HK-2 (cell line): Measurements from ENCODE around the gene VSTM2L.

Experiments
- DNase-seq: peaks from one replicate; pipeline ENCODE4 v3.0.0-alpha.2; 2018; ENCODE audit not compliant: unreplicated experiment

Gene VSTM2L

DNA sequence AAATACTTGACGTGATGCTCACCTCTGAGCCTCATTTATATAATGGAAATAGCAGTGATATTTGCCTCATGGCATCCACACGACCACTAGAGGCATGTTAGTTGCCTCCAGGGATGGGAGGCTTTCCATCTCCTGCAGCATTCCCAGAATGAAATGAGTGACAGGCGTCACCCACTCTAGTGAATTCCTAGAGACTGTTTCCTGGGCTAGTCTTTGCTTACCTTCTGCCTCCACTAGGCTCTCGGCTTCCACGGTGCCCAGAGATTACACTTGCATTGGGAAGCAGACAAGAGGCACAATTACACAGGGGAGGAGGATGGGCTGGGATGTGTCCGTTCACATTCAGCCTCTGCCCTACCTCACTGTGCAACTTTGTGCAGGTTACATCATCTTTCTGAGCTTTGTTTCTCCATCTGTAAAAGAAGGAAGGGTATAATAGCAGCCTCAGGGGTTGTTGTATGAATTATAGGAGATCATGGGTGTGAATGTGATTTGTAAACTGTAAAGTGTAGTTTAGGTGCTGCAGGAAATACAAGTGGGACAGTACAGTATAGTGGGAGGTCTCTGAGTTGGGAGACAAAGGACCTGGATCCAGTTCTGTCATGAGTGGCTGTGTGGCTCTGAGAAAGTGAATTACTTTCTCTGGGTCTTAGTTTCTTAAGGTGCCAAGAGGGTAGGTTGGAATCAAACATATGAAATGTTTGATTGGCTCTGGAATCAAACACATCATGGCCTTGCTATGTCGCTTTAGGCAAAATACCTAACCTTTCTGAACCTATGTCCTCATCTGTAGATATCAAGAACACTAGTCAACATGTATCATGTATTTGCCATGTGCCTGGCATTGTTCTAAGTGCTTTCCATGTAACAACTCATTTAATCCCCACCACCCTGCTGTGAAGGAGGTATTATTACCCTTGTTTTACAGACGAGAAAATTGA, 3.6 kb upstream of the VSTM2L start:
- DNase-seq: no peak

DNA sequence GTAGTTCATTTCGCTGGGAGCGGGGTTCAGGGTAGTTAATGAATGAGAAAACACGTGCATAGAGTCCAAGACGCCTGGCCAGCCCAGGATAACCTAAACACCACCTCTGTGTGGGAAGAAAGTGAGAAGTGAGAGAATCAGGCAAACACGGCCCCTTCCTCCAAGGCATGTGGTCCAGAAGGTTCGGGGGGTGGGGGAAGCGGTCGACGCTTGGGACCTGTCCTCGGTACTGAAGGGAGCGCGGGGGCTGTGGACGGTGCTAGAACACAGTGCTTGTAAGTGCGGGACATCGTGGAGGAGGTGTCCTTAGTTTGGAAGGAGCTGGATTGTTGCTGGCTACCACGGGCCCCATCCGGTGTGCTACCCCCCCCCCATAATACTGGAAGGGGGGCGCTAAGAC, 1.7 kb upstream of the VSTM2L start:
- no peak for DNase-seq

DNA sequence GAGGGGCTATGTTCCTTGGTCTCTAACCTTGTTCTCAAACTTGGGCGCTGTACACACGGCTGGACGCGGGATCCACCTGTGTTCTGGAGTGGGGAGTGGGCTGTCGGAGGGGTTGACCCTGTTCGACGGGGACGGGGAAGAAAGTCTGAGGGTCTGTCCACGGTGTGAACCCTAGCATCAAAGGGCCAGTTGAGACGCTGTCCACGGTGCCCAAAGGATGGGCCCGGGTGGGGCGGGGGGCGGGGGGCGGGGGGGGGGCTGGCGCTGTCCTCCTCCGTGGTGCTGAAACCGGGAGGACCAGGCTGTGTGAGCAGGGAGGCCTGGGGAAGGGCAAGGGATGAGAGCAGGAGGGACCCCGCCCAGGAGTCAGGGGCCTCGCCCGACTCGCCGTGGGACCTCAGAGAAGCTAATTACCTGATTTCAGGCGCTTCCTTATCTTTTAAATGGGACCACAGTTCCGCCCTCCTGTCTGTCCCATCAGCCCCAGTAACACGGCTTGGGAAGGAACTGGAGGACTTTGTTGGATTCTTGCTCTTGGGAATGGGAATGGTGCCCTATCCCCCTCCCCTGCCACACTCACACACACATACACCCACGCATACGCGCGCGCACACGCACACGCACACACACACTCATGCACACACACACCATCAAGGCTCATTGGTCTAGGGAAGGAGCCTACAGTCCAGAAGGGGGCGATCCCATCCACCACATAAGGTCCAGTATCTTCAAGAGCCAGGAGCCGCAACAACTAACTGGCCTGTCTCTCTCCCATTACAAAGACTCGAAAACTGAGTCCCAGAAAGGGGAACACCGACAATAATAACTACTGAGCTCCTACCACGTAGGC, 1.0 kb upstream of the VSTM2L start:
- DNase-seq: peak; percentile 35

DNA sequence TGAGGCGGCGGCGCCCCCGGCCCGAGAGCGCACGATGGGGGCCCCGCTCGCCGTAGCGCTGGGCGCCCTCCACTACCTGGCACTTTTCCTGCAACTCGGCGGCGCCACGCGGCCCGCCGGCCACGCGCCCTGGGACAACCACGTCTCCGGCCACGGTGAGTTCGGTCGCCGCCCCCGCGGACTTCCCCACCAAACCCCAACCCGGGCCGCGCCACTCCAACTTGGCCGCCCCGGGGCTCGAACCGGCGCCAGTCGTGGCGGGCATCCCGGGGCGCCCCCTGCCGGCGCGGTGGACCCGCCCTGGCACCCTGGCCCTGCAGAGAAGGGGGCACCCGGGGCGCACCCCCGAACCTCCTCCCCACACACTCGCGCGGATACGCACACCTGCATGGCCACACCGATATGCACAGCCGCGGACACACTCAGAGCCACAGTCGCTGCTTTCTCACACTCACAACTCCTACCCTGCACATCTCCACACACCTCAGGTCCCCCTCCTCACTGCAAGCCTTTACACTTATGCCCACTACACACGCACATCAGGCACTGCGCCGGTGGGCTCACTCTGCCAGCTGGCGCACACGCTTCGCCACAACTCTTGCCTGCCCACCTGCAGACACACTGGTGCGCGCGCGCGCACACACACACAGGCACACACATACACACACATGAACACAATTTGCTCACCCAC, 535 bp downstream of the VSTM2L start:
- no peak for DNase-seq

DNA sequence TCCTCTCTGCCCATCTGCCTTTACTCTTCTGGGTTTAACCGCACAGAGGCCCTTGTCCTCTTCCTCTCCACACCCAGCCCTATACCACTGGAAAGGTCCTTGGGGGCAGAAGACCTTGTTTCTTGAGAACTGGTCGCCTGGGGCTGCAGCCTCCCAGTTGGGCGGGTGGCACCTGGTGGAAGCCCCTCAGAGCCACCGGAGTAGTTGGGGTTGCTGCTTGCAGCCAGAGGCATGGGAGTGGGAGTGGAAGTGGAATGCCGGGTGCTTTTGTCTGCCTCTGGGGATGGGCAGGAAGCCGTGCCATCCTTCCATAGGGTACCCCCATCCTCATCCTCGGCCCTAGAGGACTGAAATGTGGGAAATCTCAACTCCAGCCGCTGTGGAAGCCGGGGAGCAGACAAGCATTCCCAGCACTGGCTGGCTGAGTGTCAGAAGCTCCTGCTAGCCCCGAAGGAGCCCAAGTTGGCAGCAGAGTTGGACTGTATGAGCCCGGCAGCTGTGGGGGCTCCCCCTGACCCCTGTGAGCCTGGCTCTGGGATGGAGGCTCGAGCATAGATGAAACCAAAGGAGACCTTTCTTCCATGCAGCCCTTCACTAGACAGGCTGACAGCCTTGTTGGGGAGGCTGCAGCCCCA, 1.2 kb downstream of the VSTM2L start:
- DNase-seq: no peak

DNA sequence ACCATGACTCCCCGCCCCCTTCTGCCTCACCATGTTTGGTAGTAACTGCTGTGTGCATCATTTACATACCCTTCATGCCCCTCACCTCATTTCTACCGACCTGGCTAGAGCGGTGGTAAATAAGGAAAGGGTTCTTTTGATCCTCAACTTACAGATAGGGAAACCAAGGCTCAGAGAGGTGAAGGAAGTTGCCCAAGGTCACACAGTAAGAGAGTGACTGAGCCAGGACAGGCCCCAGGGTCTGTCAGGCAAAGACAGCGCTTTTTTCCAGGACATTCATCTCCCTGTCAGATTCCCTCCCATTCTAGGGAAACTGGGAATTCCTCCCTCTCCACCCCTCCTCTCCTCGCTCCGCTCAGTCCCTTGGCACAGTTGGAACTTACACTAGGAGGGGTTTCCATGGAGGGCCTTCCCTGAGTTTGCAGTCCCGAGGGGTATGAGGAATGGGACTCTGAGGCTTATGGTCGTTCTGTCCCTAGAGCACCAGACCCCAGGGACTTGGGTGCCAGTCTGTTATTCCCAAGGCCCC, 2.0 kb downstream of the VSTM2L start:
- no peak for DNase-seq

DNA sequence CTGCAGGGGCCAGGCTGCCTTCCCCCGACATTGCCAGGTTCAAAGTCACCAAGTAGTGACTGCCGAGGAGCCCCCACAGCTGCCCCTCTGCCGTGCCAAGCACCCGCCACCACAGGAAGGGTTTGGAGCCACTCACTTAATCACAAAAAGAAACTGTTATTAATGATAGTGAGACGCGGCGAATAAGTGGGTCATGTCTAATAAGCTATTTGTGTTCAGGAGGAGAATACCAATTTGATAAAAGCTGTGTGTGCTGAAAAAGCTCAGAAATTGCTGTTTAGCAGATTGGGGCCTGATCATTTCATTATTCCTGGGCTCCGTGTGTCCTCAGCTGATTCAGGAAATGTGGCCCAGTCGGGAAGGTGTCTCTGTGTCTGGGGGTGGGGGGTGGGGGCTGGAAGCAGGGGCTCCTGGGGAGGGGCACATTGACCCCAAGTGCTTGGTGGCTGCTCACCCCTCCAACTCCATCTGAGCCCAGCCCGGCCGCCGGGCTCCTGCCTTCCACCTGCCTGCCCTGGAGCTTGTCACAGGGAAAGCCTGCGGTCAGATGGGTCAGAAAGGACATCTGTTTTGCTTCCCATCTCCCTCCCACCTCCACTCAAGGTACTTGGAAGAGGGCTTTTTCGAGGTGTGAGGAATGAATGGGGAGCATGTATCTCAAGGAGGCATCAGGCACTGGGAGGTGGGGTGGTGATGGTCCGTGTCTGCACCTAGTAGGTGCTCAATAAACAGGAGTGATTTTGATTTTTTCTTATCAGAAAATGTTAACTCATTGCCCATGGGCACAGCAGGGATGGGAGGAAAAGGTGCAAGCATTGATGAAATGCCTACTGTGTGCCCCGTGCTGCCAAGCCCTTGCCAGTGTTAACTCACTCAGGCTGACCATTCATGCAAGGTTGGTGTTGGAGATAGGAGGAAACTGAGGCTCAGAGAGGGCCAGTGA, 3.0 kb downstream of the VSTM2L start:
- DNase-seq: no peak

DNA sequence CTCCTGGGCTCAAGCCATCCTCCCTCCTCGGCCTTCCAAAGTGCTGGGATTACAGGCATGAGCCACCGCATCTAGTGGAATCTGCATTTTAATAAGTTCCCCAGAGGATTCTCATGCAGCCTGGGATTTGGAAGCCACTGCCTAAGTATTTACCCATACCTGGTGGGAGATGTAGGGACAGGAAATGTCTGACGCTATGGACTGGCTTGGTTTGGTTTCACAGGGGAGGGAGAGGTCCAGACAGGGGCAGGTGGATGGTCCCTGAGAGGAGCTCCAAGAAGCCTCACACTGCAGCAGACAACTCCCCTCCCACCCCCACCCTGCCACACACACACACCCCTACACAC, 4.4 kb downstream of the VSTM2L start:
- no peak for DNase-seq

DNA sequence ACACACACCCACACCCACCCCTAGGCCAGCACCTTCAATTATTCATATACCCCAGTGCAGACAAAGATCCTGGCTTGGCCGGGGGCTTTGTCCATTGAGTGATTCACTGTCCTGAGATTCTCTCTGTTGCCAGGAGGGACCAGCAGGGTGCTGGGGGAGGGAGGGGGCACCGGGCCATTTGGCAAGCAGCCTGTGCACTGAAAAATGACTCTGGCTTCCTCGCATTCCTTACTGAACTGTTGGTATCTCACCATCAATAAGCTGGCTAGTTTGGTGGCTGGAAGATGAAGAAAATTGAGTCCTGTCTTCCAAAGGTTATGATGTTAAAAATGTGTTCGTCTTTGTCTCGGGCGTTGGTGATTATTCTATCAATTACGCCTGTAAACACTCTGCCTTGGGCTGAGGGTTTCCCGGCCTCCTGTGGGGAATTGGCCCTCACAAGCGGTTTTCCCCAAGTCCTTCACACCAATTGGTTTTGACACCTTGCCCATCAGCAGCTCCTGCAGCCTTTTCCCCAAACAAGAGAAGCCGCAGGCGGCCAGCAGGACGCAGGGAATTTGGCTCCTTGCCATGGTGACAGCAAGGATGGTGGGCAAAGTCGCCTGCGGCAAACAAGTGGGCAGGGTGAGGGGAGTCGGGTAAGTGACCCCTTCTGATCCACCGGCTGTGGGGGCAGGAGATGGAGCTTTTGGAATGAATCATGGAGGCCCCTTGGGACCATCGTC, 4.9 kb downstream of the VSTM2L start:
- peak; percentile 75 for DNase-seq

DNA sequence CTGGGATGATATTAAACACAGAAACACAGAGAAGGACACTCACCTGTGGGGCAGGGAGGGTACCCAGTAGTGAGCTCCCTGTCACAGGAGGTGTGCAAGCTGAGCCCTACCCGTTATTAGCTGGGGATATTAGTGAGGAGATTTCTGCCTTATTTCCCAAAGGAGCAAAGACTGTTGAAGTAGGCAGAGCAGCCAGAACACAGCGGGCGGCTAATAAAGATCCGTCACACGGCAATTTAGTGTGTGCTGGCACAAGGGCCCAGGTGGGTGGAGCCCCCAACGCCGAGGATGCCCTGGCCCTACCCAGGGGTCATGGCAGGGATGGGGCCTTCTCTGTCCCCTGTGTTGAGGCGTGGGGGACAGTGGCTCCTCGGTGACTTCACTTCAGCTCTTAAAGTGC, 8.3 kb downstream of the VSTM2L start:
- DNase-seq: no peak

DNA sequence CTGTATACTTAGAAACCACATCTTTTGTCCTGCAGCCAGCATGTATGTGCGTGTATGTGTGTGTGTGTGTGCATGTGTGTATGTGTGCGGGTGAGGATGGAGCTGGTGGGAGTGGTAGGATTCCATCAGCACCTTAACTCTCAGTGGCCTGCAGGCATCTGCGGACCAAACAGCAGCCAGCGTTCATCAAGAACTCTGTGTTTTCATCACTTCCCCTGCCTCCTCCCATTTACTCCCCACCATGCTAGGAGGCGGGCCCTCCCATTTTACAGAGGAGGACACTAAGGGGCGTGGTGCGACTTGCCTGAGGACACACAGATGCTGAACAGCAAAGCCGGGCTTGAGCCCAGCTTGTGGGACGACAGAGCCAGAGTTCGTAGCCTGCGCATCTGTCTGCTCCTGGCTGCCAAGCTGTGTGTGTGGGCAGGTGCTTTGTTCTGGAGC, 8.9 kb downstream of the VSTM2L start:
- no peak for DNase-seq

DNA sequence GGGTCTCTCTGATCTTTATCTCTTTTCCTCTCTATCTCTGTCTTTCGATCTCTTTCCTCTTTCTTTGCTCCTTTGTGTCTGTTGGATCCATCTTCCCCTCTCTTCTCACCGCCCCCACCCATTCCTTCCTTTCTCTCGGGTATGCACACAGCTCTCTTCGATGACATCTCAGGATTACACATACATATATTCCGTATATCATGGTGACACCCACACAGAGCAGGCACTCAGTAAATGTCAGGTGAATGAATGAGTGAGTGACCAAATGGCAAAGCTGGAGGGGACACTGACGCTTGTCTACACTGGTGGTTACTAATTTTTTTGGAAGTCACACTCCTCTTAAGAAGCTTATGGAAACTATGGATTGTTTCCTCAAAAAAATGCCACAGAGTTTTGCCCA, 9.9 kb downstream of the VSTM2L start:
- DNase-seq: no peak

DNA sequence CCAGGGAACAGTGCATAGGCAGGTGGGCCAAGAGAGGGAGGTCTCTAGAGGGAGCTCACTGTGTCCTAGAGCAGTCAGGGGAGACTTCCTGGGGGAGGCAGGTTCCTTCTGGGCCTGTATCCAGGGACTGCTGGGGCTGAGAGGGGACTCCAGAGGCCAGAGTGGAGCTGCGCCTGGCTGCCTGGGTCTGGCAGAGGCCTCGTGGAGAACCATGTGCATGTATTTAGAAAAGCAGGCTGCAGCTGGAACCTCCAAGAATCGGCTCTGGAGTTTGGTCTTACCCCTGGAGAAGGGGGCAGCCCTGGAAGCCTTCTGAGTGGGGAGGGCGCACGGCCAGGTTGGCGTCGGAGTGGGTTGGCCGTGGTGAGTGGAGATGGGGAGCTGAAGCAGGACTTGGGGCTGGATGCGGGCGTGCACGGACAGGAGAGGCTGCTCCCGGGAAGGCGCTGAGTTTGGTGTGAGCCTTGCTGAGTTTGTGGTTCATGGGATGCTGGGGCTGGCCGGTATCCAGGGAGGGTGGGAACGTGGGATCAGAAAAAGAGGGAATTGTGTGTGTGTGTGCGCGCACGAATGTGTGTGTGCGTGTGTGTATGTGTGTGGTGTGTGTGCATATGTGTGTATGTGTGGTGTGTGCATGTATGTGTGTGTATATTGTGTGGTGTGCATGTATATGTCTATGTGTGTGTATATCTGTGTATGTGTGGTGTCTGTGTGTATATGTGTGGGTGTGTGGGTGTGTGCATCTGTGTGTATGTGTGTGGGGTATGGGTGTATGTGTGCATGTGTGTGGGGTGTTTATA, 10.8 kb downstream of the VSTM2L start:
- no peak for DNase-seq

DNA sequence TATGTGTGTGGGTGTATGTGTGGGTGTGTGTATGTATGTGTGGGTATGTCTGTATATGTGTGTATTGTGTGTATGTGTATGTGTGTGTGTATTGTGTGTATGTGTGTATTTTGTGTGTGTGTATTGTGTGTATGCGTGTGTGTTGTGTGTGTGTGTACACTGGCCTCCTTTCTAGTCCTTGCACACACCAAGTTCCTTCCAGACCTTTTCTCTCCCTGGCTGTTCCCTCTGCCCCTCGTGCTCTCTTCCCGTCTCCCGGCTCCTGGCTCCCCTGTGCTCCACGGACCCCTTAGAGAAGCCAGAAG, 11.4 kb downstream of the VSTM2L start:
- no peak for DNase-seq

DNA sequence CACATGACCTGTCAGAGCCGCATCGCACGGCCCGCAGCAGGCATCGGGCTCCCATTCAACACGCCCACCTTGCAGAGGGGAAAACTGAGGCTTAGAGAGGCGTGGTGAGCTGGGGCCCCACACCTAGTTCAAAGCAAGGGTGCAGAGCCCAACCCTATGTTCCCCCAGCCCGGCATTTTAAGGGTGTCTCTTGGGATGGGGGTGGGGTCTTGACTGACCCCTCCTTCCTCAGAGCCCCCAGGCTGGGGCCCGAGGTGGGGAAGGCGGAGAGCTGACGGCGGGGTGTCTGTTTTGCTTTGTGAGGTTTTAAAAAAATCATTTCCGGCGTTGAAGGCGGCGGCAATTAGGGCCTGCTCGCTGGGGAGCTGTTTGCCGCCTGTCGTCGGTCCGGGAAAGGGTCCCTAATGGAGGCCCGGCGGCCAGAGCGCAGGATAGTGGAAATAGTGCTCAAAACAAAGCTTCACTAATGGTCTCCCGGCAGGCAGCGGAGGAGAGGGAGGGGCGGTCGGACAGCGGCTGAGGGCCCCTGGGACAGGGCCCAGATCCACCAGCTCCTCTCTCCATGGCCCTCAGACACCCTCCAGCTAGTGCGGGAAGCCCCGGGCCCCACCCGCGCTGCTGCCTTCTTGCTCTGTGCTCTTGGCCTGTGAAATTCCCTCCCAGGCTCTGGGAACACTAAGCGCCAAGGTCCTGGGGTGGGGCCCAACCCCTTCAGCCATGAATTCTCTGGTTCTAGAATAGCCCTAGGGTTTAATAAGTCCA, 11.9 kb downstream of the VSTM2L start:
- DNase-seq: no peak

DNA sequence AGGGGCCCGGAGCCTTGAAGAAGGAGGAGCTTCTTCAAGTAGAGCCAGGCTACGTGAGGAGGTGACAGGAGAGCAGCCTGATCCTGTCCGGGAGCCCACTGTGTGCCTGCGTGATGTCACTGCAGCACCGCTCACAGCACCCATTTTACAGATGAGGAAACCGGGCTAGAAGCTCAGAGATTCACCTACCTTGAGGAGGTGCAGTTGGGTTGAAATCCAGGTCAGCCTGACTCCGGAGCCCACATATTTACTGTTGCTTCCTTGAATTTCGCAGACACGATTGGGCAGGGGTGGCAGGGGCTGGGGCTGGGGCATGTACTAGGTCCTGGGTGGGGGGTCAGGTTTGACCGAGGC, 12.5 kb downstream of the VSTM2L start:
- no peak for DNase-seq

DNA sequence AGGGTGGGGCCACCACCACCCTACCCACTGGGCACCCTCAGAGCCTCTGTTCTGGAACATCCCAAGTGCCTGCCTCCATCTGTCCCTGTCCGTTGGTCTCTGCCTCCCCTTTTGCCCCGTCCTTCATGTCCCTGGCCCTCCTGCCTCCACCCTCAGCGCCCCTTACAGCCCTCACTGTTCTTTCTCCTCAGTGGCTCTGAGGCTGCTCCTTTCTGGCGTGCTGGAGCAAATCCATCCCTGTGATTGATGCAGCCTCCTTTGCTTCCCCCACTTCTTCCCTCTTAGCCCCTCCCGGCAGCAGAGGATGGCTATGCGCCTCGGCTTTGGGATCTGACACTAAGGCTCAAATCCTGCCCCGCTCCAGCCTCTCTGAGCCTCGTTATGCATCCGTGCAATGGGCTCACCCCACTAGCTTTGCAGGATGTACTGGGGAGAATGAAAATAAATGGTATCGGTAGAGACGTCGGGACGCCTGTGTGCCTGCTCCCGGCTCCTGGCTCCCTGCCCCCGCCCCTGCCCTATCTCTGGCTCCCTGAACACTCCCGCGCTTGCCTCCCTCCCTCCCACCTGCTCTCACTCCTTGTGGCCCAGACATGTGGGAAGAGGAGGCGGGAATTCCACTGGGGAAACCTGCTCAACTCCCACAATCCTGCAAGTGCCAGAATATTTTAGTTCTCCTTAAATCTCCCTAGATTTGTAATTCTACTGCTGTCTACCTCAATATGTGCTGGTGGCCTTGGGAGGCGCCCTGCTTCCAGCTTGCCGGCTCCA, 13.1 kb downstream of the VSTM2L start:
- no peak for DNase-seq

DNA sequence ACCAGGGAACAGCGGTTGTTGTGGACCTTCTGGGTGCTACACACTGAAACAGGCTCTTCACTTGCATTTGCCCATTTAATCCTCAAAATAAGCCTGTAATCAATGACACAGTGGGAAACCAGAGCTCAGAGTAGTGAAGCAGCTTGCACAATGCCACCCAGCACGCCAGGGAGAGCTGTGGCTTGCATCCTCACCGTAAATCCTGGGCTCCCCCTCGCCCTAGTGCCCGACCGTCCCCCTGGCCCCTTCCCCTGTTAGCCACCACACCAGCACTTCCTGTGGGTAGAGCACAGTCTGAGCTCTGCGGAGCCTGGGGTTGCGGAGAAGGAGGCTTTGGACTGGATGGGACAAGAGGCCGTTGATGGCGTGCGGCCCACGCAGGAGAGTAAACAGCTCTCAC, 14.5 kb downstream of the VSTM2L start:
- no peak for DNase-seq
